Measurements from ENCODE around the gene ARHGEF12. TPM values are rescaled to one million over a fixed set of nuclear protein-coding genes. Genes with fewer than 3 reads are reported as not detected.

ARHGEF12 gene
- total RNA-seq, 1 donor from 2014 or later: 59.5 TPM

GRCh38 chr11:120352405-120352804, 16.2 kb downstream of the ARHGEF12 start:
- H3K4me1 ChIP-seq (ENCODE audit: control insufficient read depth in 3 of 3, insufficient read depth in 3 of 3, low read length in 3 of 3): peaks cover 12 to 16% (median 15%) of the 10 kb centered on the region in 3 donors
- no peak overlapping the region for H3K27ac ChIP-seq (ENCODE audit: low read depth, low read length)
- no peaks in the 10 kb centered on the region for H3K9me3 ChIP-seq (ENCODE audit: control insufficient read depth in 3 of 3, low read length in 3 of 3)
- H3K36me3 ChIP-seq (ENCODE audit: control insufficient read depth in 3 of 3, insufficient read depth in 3 of 3, low read length in 3 of 3): no peaks in the 10 kb centered on the region
- H3K9ac ChIP-seq (ENCODE audit: low read depth in 1 of 3, low read length in 3 of 3): no peak overlapping the region
- no peaks in the 10 kb centered on the region for H3K27me3 ChIP-seq (ENCODE audit: control insufficient read depth in 3 of 3, insufficient read depth in 3 of 3, low read length in 3 of 3)
- H3K4me3 ChIP-seq (ENCODE audit: low read length in 3 of 3): no peak overlapping the region

DNA sequence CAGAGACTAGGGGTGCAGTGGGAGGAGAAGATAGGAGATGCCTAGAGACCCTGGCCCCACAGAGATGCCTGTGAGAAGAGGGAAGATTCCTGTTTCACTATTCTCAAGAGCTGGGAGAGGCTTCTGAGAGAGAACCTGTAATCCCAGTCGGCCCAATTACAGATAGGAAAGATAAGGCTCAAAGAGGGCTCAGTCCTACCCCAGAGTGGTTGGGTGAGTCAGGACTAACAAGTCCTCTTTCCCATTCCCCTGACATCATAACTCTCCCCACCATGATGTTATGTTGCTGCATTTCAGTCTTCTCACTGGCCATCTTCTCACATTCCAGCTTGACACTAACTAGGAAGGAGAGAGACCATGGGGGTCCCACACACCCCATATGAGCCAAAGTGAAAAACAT, 17.9 kb downstream of the ARHGEF12 start:
- no peaks in the 10 kb centered on the region for H3K36me3 ChIP-seq (ENCODE audit: control insufficient read depth in 3 of 3, insufficient read depth in 3 of 3, low read length in 3 of 3)
- H3K27ac ChIP-seq (ENCODE audit: low read depth, low read length): no peak overlapping the region
- no peaks in the 10 kb centered on the region for H3K27me3 ChIP-seq (ENCODE audit: control insufficient read depth in 3 of 3, insufficient read depth in 3 of 3, low read length in 3 of 3)
- no peak overlapping the region for H3K4me3 ChIP-seq (ENCODE audit: low read length in 3 of 3)
- H3K9ac ChIP-seq (ENCODE audit: low read depth in 1 of 3, low read length in 3 of 3): no peak overlapping the region
- no peaks in the 10 kb centered on the region for H3K9me3 ChIP-seq (ENCODE audit: control insufficient read depth in 3 of 3, low read length in 3 of 3)
- peaks cover 9 to 17% (median 14%) of the 10 kb centered on the region in 3 donors for H3K4me1 ChIP-seq (ENCODE audit: control insufficient read depth in 3 of 3, insufficient read depth in 3 of 3, low read length in 3 of 3)

DNA sequence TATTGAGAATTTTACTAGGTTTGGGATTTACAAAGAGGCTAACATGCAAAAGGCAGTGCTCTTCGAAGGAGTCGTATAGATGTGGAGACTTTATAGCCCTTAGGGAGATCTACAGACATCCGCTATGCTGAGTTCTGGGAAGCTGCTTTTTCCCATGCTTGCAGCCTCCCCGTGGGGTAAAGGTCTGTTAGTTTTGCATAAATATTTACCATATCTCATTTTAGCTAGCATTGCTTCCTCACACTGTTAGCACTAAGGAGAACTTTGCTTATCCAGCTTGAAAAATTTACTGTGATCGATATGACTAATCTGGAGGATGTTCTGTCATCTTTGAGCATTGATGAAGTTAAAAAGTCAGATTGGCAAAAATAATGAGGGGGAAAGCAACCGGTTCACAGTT, 18.6 kb downstream of the ARHGEF12 start:
- H3K4me3 ChIP-seq (ENCODE audit: low read length in 3 of 3): no peak overlapping the region
- H3K9ac ChIP-seq (ENCODE audit: low read depth in 1 of 3, low read length in 3 of 3): peak overlapping the region in 1 of 3 donors; percentile 4
- no peaks in the 10 kb centered on the region for H3K27me3 ChIP-seq (ENCODE audit: control insufficient read depth in 3 of 3, insufficient read depth in 3 of 3, low read length in 3 of 3)
- H3K4me1 ChIP-seq (ENCODE audit: control insufficient read depth in 3 of 3, insufficient read depth in 3 of 3, low read length in 3 of 3): peaks cover 6 to 12% (median 9%) of the 10 kb centered on the region in 3 donors
- no peak overlapping the region for H3K27ac ChIP-seq (ENCODE audit: low read depth, low read length)
- H3K9me3 ChIP-seq (ENCODE audit: control insufficient read depth in 3 of 3, low read length in 3 of 3): no peaks in the 10 kb centered on the region
- no peaks in the 10 kb centered on the region for H3K36me3 ChIP-seq (ENCODE audit: control insufficient read depth in 3 of 3, insufficient read depth in 3 of 3, low read length in 3 of 3)

DNA sequence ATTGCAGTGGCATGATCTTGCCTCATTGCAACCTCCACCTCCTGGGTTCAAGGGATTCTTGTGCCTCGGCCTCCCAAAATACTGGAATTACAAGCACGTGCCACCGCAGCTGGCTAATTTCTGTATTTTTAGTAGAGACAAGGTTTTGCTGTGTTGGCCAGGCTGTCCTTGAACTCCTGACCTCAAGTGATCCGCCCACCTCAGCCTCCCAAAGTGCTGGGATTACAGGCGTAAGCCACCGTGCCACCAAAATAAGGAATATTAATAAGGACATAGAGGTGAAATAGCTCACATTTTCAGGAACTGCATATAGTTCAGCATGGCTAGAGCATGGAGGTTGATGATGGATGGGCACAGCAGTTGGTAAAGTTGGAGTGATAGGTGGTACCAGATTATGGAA, 21.4 kb downstream of the ARHGEF12 start:
- H3K27ac ChIP-seq (ENCODE audit: low read depth, low read length): no peak overlapping the region
- no peaks in the 10 kb centered on the region for H3K36me3 ChIP-seq (ENCODE audit: control insufficient read depth in 3 of 3, insufficient read depth in 3 of 3, low read length in 3 of 3)
- peaks cover 6 to 19% (median 9%) of the 10 kb centered on the region in 3 donors for H3K4me1 ChIP-seq (ENCODE audit: control insufficient read depth in 3 of 3, insufficient read depth in 3 of 3, low read length in 3 of 3)
- H3K4me3 ChIP-seq (ENCODE audit: low read length in 3 of 3): no peak overlapping the region
- no peaks in the 10 kb centered on the region for H3K27me3 ChIP-seq (ENCODE audit: control insufficient read depth in 3 of 3, insufficient read depth in 3 of 3, low read length in 3 of 3)
- H3K9ac ChIP-seq (ENCODE audit: low read depth in 1 of 3, low read length in 3 of 3): no peak overlapping the region
- no peaks in the 10 kb centered on the region for H3K9me3 ChIP-seq (ENCODE audit: control insufficient read depth in 3 of 3, low read length in 3 of 3)

DNA sequence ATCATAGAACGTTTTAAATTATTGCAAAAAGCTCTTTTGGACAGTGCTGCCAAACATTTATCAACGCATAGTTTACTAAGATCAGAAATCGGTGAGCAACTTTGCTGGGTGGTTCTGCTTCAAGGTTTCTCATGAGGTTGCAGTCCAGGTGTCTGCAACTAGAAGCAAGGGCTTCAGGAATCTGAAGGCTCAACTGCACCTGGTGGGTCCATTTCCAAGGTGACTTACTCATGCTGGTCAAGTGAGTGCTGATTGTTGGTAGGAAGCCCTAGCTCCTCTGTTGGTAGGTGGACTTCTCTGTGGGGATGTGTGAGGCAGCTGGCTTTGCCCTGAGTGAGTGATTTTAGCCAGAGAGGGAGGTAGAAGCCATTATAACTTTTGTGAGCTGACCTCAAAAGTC, 22.5 kb downstream of the ARHGEF12 start:
- Histone ChIP-seq H3K4me1 (ENCODE audit: control insufficient read depth in 3 of 3, insufficient read depth in 3 of 3, low read length in 3 of 3) (peaks cover 6 to 17% (median 9%) of the 10 kb centered on the region in 3 donors), H3K4me3 (ENCODE audit: low read length in 3 of 3) (no peak overlapping the region), H3K9ac (ENCODE audit: low read depth in 1 of 3, low read length in 3 of 3) (no peak overlapping the region), H3K36me3 (ENCODE audit: control insufficient read depth in 3 of 3, insufficient read depth in 3 of 3, low read length in 3 of 3) (no peaks in the 10 kb centered on the region), H3K27ac (ENCODE audit: low read depth, low read length) (no peak overlapping the region), H3K27me3 (ENCODE audit: control insufficient read depth in 3 of 3, insufficient read depth in 3 of 3, low read length in 3 of 3) (no peaks in the 10 kb centered on the region), H3K9me3 (ENCODE audit: control insufficient read depth in 3 of 3, low read length in 3 of 3) (no peaks in the 10 kb centered on the region)

GRCh38 chr11:120363436-120363835, 27.2 kb downstream of the ARHGEF12 start:
- Histone ChIP-seq H3K9ac (ENCODE audit: low read depth in 1 of 3, low read length in 3 of 3) (no peak overlapping the region), H3K4me3 (ENCODE audit: low read length in 3 of 3) (no peak overlapping the region), H3K4me1 (ENCODE audit: control insufficient read depth in 3 of 3, insufficient read depth in 3 of 3, low read length in 3 of 3) (peaks cover 0 to 12% (median 5%) of the 10 kb centered on the region in 3 donors), H3K27me3 (ENCODE audit: control insufficient read depth in 3 of 3, insufficient read depth in 3 of 3, low read length in 3 of 3) (no peaks in the 10 kb centered on the region), H3K27ac (ENCODE audit: low read depth, low read length) (no peak overlapping the region), H3K9me3 (ENCODE audit: control insufficient read depth in 3 of 3, low read length in 3 of 3) (no peaks in the 10 kb centered on the region), H3K36me3 (ENCODE audit: control insufficient read depth in 3 of 3, insufficient read depth in 3 of 3, low read length in 3 of 3) (no peaks in the 10 kb centered on the region)

- H3K36me3 ChIP-seq (ENCODE audit: control insufficient read depth in 3 of 3, insufficient read depth in 3 of 3, low read length in 3 of 3): no peaks in the 10 kb centered on the region
- no peaks in the 10 kb centered on the region for H3K9me3 ChIP-seq (ENCODE audit: control insufficient read depth in 3 of 3, low read length in 3 of 3)
- H3K4me1 ChIP-seq (ENCODE audit: control insufficient read depth in 3 of 3, insufficient read depth in 3 of 3, low read length in 3 of 3): peaks cover 0 to 7% (median 5%) of the 10 kb centered on the region in 3 donors
- H3K27me3 ChIP-seq (ENCODE audit: control insufficient read depth in 3 of 3, insufficient read depth in 3 of 3, low read length in 3 of 3): no peaks in the 10 kb centered on the region
- H3K4me3 ChIP-seq (ENCODE audit: low read length in 3 of 3): no peak overlapping the region
- no peak overlapping the region for H3K9ac ChIP-seq (ENCODE audit: low read depth in 1 of 3, low read length in 3 of 3)
- H3K27ac ChIP-seq (ENCODE audit: low read depth, low read length): no peak overlapping the region
Measured at GRCh38 chr11:120365512-120365911, 29.3 kb downstream of the ARHGEF12 start.

DNA sequence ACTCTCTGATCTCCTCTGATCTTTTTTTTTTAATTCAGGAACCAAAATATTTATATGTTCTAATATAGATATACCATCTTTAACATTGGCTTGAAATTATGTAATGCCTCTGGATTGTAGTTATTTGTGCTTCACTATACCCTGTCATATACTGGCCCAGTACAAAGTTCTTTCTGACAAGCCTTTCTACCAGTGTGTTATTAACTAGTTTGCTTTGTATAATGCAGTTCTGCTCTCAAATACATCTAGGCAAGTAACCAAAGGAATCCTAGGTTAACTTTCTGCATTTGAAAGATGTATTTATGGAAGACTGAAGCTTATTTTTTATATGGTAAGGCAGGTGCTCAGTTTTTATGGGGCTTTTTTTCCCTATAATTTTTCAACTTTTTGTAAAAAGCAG, 36.1 kb downstream of the ARHGEF12 start:
- no peaks in the 10 kb centered on the region for H3K27me3 ChIP-seq (ENCODE audit: control insufficient read depth in 3 of 3, insufficient read depth in 3 of 3, low read length in 3 of 3)
- H3K4me3 ChIP-seq (ENCODE audit: low read length in 3 of 3): no peak overlapping the region
- H3K9ac ChIP-seq (ENCODE audit: low read depth in 1 of 3, low read length in 3 of 3): no peak overlapping the region
- no peaks in the 10 kb centered on the region for H3K36me3 ChIP-seq (ENCODE audit: control insufficient read depth in 3 of 3, insufficient read depth in 3 of 3, low read length in 3 of 3)
- H3K4me1 ChIP-seq (ENCODE audit: control insufficient read depth in 3 of 3, insufficient read depth in 3 of 3, low read length in 3 of 3): peaks cover 0 to 7% (median 7%) of the 10 kb centered on the region in 3 donors
- no peaks in the 10 kb centered on the region for H3K9me3 ChIP-seq (ENCODE audit: control insufficient read depth in 3 of 3, low read length in 3 of 3)
- H3K27ac ChIP-seq (ENCODE audit: low read depth, low read length): peak overlapping the region; percentile 2

- no peak overlapping the region for H3K27ac ChIP-seq (ENCODE audit: low read depth, low read length)
- H3K9me3 ChIP-seq (ENCODE audit: control insufficient read depth in 3 of 3, low read length in 3 of 3): peaks cover 0 to 3% (median 0%) of the 10 kb centered on the region in 3 donors
- H3K4me1 ChIP-seq (ENCODE audit: control insufficient read depth in 3 of 3, insufficient read depth in 3 of 3, low read length in 3 of 3): peaks cover 0 to 11% (median 7%) of the 10 kb centered on the region in 3 donors
- H3K9ac ChIP-seq (ENCODE audit: low read depth in 1 of 3, low read length in 3 of 3): no peak overlapping the region
- H3K4me3 ChIP-seq (ENCODE audit: low read length in 3 of 3): no peak overlapping the region
- no peaks in the 10 kb centered on the region for H3K27me3 ChIP-seq (ENCODE audit: control insufficient read depth in 3 of 3, insufficient read depth in 3 of 3, low read length in 3 of 3)
- H3K36me3 ChIP-seq (ENCODE audit: control insufficient read depth in 3 of 3, insufficient read depth in 3 of 3, low read length in 3 of 3): no peaks in the 10 kb centered on the region
Measured at GRCh38 chr11:120375076-120375475, 38.9 kb downstream of the ARHGEF12 start.

GRCh38 chr11:120376547-120377182, 40.5 kb downstream of the ARHGEF12 start:
- no peak overlapping the region for H3K4me3 ChIP-seq (ENCODE audit: low read length in 3 of 3)
- peaks cover under 1 to 20% (median 6%) of the 10 kb centered on the region in 3 donors for H3K4me1 ChIP-seq (ENCODE audit: control insufficient read depth in 3 of 3, insufficient read depth in 3 of 3, low read length in 3 of 3)
- no peaks in the 10 kb centered on the region for H3K27me3 ChIP-seq (ENCODE audit: control insufficient read depth in 3 of 3, insufficient read depth in 3 of 3, low read length in 3 of 3)
- no peaks in the 10 kb centered on the region for H3K36me3 ChIP-seq (ENCODE audit: control insufficient read depth in 3 of 3, insufficient read depth in 3 of 3, low read length in 3 of 3)
- no peak overlapping the region for H3K9ac ChIP-seq (ENCODE audit: low read depth in 1 of 3, low read length in 3 of 3)
- peak overlapping the region; percentile 28 for H3K27ac ChIP-seq (ENCODE audit: low read depth, low read length)
- peaks cover 0 to 3% (median 0%) of the 10 kb centered on the region in 3 donors for H3K9me3 ChIP-seq (ENCODE audit: control insufficient read depth in 3 of 3, low read length in 3 of 3)
